ENCODE results near the gene CRK. TPM values are rescaled to one million over a fixed set of nuclear protein-coding genes. Genes with fewer than 3 reads are reported as not detected.

Gene CRK
- total and polyA plus RNA-seq, 7 donors: 26.4 to 60.4 (median 34.7) TPM

DNA sequence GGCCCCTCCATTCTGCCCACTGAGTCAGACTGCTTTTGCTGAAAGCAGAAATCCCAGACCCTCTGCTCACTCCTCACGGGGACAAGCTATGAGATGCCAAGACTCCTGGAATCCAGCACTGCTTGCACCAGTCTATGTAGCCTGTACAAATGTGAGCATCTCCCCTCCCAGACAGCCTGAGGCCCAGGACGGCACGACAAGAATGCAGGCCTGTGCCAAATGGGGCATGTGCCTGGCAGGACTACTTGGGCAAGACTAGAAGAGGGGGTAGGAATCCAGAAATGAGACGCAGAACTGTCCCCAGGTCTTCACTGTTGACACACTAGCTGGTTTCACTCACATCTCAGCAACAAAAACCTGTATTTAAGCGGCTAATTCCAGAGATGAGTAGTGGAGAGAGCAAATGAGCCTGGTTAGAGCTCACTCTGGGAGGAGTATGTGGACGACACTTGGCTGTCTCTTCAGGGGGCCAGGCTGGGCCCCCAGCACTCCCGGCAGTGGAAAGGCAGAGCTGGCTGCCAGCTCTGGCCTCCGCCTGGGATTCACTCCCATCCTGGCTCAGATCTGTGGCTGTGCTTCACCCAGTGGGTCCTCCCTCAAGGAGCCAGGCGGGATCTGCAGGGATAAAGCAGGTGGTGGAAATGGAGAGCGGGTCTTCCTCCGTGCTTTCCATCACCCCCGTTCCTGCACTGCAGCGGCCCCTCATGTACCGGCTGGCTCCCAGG is 39.4 kb upstream of the CRK start:
- Histone ChIP-seq H3K4me3 (peak overlapping the region; percentile 5), H3K9me3 (no peaks in the 10 kb centered on the region), H3K27me3 (ENCODE audit: insufficient read depth in 3 of 3, low read length in 2 of 3) (no peaks in the 10 kb centered on the region), H3K4me1 (peaks cover 52% of the 10 kb centered on the region), H3K36me3 (ENCODE audit: insufficient read depth in 1 of 2, low read depth in 1 of 2) (peaks cover 0 to 35% of the 10 kb centered on the region in 2 donors), H3K27ac (peak overlapping the region; percentile 63)
- ATAC-seq: peak; percentile 79 to 86 (median 84)
- intact Hi-C loops (cut with DNase I): loop anchor here in 1 of 2 donors (2.0 kb wide), 1 partner anchor 17 kb away; no protein-coding TSS in a partner anchor
- TF ChIP-seq, protein P1, sequence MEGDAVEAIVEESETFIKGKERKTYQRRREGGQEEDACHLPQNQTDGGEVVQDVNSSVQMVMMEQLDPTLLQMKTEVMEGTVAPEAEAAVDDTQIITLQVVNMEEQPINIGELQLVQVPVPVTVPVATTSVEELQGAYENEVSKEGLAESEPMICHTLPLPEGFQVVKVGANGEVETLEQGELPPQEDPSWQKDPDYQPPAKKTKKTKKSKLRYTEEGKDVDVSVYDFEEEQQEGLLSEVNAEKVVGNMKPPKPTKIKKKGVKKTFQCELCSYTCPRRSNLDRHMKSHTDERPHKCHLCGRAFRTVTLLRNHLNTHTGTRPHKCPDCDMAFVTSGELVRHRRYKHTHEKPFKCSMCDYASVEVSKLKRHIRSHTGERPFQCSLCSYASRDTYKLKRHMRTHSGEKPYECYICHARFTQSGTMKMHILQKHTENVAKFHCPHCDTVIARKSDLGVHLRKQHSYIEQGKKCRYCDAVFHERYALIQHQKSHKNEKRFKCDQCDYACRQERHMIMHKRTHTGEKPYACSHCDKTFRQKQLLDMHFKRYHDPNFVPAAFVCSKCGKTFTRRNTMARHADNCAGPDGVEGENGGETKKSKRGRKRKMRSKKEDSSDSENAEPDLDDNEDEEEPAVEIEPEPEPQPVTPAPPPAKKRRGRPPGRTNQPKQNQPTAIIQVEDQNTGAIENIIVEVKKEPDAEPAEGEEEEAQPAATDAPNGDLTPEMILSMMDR (IDR thresholded peaks at IDR 0.05): no peak
- peak; percentile 69 to 91 for DNase-seq
- WGBS, 3 donors: 33 to 41% (median 38%) methylated on average over 14 of the region's 14 CpGs

DNA sequence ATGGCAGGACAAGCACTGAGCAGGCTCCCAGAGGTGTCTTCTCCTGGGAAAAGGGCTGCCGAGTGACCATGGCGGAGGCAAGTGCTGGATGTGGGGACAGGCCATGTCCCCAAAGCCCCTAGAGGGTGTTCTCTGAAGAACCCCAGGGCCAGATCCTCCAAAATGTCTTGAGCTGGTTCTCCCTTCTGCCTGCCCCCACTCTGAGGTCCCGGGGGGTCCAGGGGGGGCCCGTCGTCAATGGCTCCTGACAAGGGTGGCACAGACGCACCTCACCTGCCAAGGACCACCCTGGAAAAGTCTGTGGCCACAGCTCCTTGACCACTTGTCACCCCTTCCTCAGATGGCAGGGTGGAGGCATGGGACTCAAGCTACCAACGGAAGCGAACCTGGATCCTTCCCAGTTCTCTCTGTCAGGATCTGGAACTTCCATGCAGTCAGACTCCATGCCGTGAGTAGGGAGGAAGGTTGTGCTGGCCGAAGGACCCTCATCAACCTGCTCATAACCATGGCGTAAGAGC is 38.8 kb upstream of the CRK start:
- Histone ChIP-seq H3K4me3 (no peak overlapping the region), H3K9me3 (no peaks in the 10 kb centered on the region), H3K36me3 (ENCODE audit: insufficient read depth in 1 of 2, low read depth in 1 of 2) (peaks cover 0 to 31% of the 10 kb centered on the region in 2 donors), H3K4me1 (peaks cover 56% of the 10 kb centered on the region), H3K27me3 (ENCODE audit: insufficient read depth in 3 of 3, low read length in 2 of 3) (no peaks in the 10 kb centered on the region), H3K27ac (peak overlapping the region; percentile 2)
- intact Hi-C loops (cut with DNase I): loop anchor here in 1 of 2 donors (2.0 kb wide), 1 partner anchor 18 kb away; no protein-coding TSS in a partner anchor
- WGBS, 3 donors: 57 to 62% (median 60%) methylated on average over 11 of the region's 11 CpGs
- TF ChIP-seq, protein P1 (IDR thresholded peaks at IDR 0.05): no peak
- ATAC-seq (peak in 1 of 4 donors; percentile 14), DNase-seq (no peak)

DNA sequence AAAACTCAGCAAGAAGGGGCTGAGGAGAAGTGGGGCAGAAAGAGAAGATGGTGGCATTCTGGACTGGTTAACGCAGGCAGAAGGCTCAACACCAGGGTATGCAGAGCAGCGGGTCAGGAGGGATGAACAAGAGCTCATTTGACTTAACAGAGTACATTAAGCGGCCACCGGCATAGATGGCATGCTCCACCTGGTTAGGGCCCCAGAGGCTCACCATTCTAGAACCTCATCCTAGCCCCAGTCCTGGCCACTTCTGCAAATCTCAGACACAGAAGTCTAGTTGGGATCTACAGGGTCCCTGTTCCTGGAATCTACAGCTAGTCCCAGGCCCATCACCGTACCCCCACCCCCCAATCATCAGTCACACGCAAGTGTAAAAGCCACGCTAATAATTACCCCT is 38.2 kb upstream of the CRK start:
- Histone ChIP-seq H3K27me3 (ENCODE audit: insufficient read depth in 3 of 3, low read length in 2 of 3) (no peaks in the 10 kb centered on the region), H3K27ac (no peak overlapping the region), H3K36me3 (ENCODE audit: insufficient read depth in 1 of 2, low read depth in 1 of 2) (peaks cover 0 to 26% of the 10 kb centered on the region in 2 donors), H3K4me3 (no peak overlapping the region), H3K4me1 (peaks cover 56% of the 10 kb centered on the region), H3K9me3 (no peaks in the 10 kb centered on the region)
- no peak for ATAC-seq
- intact Hi-C loops (cut with DNase I): loop anchor here in 1 of 2 donors (2.0 kb wide), 1 partner anchor 19 kb away; no protein-coding TSS in a partner anchor
- WGBS, 3 donors: 90 to 96% (median 94%) methylated on average over 7 of the region's 7 CpGs
- TF ChIP-seq, protein P1 (IDR thresholded peaks at IDR 0.05): no peak
- no peak for DNase-seq

DNA sequence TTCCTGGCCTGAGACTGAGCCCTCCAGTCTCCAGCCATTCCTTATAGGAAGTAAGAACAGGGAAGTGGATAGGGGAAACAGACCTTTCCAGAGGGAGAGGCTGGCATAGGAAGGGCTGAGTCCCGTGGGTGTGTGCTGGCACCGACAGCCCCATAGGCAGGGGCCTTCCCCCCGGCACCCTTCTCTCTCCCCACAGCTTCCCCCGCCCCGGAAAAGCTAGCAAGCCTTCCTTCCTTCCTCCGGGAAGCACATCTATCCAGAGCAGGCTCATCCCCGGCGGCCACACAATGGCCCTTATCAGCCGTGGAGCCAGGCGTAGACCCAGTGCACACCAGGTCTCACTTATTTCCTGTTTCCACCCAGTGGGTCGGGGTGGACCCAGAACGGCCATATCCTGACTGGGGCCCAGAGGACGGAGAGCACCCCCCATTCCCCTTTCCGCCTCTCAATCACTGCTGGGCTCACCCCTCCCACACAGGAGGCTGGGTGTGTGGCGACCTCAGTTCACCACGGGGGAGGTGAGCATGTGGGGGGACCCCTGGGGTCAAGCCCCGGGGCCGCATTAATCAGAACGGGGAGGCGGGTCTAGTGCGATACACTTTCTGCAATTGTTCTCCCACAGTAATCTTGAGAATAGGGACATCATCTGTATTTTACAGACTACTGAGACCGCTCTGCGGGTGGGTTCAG is 37.4 kb upstream of the CRK start:
- WGBS, 3 donors: 67 to 72% (median 70%) methylated on average over 22 to 23 of the region's 23 CpGs
- peaks cover 0 to 20% of the 10 kb centered on the region in 2 donors for H3K36me3 ChIP-seq (ENCODE audit: insufficient read depth in 1 of 2, low read depth in 1 of 2)
- intact Hi-C loops (cut with DNase I): no loop called here
- no peak overlapping the region for H3K4me3 ChIP-seq
- H3K27ac ChIP-seq: peak overlapping the region; percentile 12
- ATAC-seq (no peak), DNase-seq (peak in 1 of 2 donors; percentile 67)
- H3K27me3 ChIP-seq (ENCODE audit: insufficient read depth in 3 of 3, low read length in 2 of 3): no peaks in the 10 kb centered on the region
- no peaks in the 10 kb centered on the region for H3K9me3 ChIP-seq
- TF ChIP-seq, protein P1 (IDR thresholded peaks at IDR 0.05): no peak
- peaks cover 63% of the 10 kb centered on the region for H3K4me1 ChIP-seq
